Gastroesophageal sphincter (tissue), 3 donors: ENCODE measurements around the gene SKIC2.

Experiments used
- CTCF ChIP-seq, 4 experiments: fragments of 200-600 bp in 2 of 4; fragments of 450-650 bp in 2 of 4; sonication (generic) in 1 of 4; IDR thresholded peaks; one replicate each; pipeline ENCODE4 v1.5.1; 2017 to 2019; ENCODE audit warnings: antibody characterized with exemption in 4 of 4, mild to moderate bottlenecking in 2 of 4, moderate library complexity in 2 of 4
- EP300 ChIP-seq: sonication (generic); formaldehyde crosslinking; IDR thresholded peaks from one replicate; pipeline ENCODE4 v1.6.1; 2017; ENCODE audit warnings: antibody characterized with exemption, mild to moderate bottlenecking
- POLR2A ChIP-seq, 2 donors: fragments of 450-650 bp; IDR thresholded peaks; one replicate each; pipeline ENCODE4 v1.6.1; 2017; ENCODE audit warnings: antibody characterized with exemption in 2 of 2, mild to moderate bottlenecking in 2 of 2, moderate library complexity in 1 of 2
- POLR2AphosphoS5 ChIP-seq: sonication (generic); formaldehyde crosslinking; IDR thresholded peaks from one replicate; pipeline ENCODE4 v1.6.1; 2017; ENCODE audit warnings: antibody characterized with exemption

- TF ChIP-seq POLR2AphosphoS5 (no peak), CTCF (IDR thresholded peaks at IDR 0.05) (no peak), POLR2A (IDR thresholded peaks at IDR 0.05) (no peak), EP300 (no peak)
These were observed 30.9 kb upstream of the SKIC2 start for GRCh38 chr6:31927863-31928671.
